Effector memory CD4-positive, alpha-beta T cell (primary cell): ENCODE measurements around the gene UGT1A1.
"Not testable (repeated sequence)": the region's sequence is repeated elsewhere in the genome, so short reads cannot be mapped to it uniquely, and the experiment has no call there.

Experiments used
- DNase-seq, 3 donors: peaks; one replicate each; pipeline ENCODE4 v3.0.0-alpha.2; 2020
- H3K27ac ChIP-seq: 2 replicates; pipeline ENCODE4 v1.7.0; 2013; ENCODE audit warnings: mild to moderate bottlenecking, low read length, moderate library complexity; ENCODE audit not compliant: insufficient read depth, poor library complexity, severe bottlenecking
- H3K27me3 ChIP-seq: replicated peaks from 2 replicates; pipeline ENCODE4 v1.7.0; 2013; ENCODE audit warnings: mild to moderate bottlenecking, low read length; ENCODE audit not compliant: insufficient read depth, control insufficient read depth, poor library complexity, severe bottlenecking
- H3K36me3 ChIP-seq: 2 replicates; pipeline ENCODE4 v1.7.0; 2013; ENCODE audit warnings: mild to moderate bottlenecking, low read length, moderate library complexity; ENCODE audit not compliant: control insufficient read depth, insufficient read depth
- H3K4me1 ChIP-seq: 2 replicates; pipeline ENCODE4 v1.7.0; 2013; ENCODE audit warnings: low read length, mild to moderate bottlenecking; ENCODE audit not compliant: control insufficient read depth, insufficient read depth, poor library complexity, severe bottlenecking
- H3K4me3 ChIP-seq: 2 replicates; pipeline ENCODE4 v1.7.0; 2013; ENCODE audit warnings: low read length, low read depth, mild to moderate bottlenecking; ENCODE audit not compliant: insufficient read depth, poor library complexity, severe bottlenecking
- H3K9me3 ChIP-seq: 2 replicates; pipeline ENCODE4 v1.7.0; 2013; ENCODE audit warnings: mild to moderate bottlenecking, low read length, moderate library complexity; ENCODE audit not compliant: control insufficient read depth

The UGT1A1 gene

GRCh38 chr2:233743464-233744259 is 16.4 kb upstream of the UGT1A1 start:
- Histone ChIP-seq H3K36me3 (no peaks in the 10 kb centered on the region), H3K9me3 (no peaks in the 10 kb centered on the region), H3K4me3 (no peak overlapping the region), H3K27ac (no peak overlapping the region), H3K4me1 (no peaks in the 10 kb centered on the region), H3K27me3 (no peaks in the 10 kb centered on the region)
- no peak for DNase-seq

- Histone ChIP-seq H3K4me3 (no peak overlapping the region), H3K4me1 (no peaks in the 10 kb centered on the region), H3K27me3 (no peaks in the 10 kb centered on the region), H3K27ac (no peak overlapping the region), H3K9me3 (no peaks in the 10 kb centered on the region), H3K36me3 (no peaks in the 10 kb centered on the region)
- no peak for DNase-seq
Observed at GRCh38 chr2:233745073-233745755, 14.9 kb upstream of the UGT1A1 start.

- H3K4me1 ChIP-seq, H3K36me3 ChIP-seq, H3K4me3 ChIP-seq, DNase-seq, H3K27me3 ChIP-seq, H3K9me3 ChIP-seq, H3K27ac ChIP-seq: not testable (repeated sequence)
Observed at GRCh38 chr2:233745838-233746237, 14.2 kb upstream of the UGT1A1 start.

- Histone ChIP-seq H3K4me3 (no peak overlapping the region), H3K27me3 (no peaks in the 10 kb centered on the region), H3K36me3 (no peaks in the 10 kb centered on the region), H3K4me1 (no peaks in the 10 kb centered on the region), H3K27ac (no peak overlapping the region), H3K9me3 (no peaks in the 10 kb centered on the region)
- no peak for DNase-seq
Observed at GRCh38 chr2:233746475-233747282, 13.4 kb upstream of the UGT1A1 start.

- H3K4me1 ChIP-seq, result no peaks in the 10 kb centered on the region
- H3K36me3 ChIP-seq, result no peaks in the 10 kb centered on the region
- H3K9me3 ChIP-seq, result no peaks in the 10 kb centered on the region
- DNase-seq, result no peak
- no peaks in the 10 kb centered on the region for H3K27me3 ChIP-seq
- no peak overlapping the region for H3K4me3 ChIP-seq
- H3K27ac ChIP-seq, result no peak overlapping the region
Observed at GRCh38 chr2:233747283-233747544, 12.9 kb upstream of the UGT1A1 start.

GRCh38 chr2:233750689-233751088 is 9.4 kb upstream of the UGT1A1 start:
- H3K4me3 ChIP-seq, H3K36me3 ChIP-seq, H3K27ac ChIP-seq, H3K4me1 ChIP-seq, DNase-seq, H3K9me3 ChIP-seq, H3K27me3 ChIP-seq: not testable (repeated sequence)

GRCh38 chr2:233751212-233752009 is 8.7 kb upstream of the UGT1A1 start:
- H3K27ac ChIP-seq, DNase-seq, H3K4me3 ChIP-seq, H3K27me3 ChIP-seq, H3K36me3 ChIP-seq, H3K9me3 ChIP-seq, H3K4me1 ChIP-seq: not testable (repeated sequence)

GRCh38 chr2:233754872-233755611 is 5.0 kb upstream of the UGT1A1 start:
- DNase-seq, result no peak
- H3K4me3 ChIP-seq, result no peak overlapping the region
- H3K4me1 ChIP-seq, result no peaks in the 10 kb centered on the region
- no peak overlapping the region for H3K27ac ChIP-seq
- H3K9me3 ChIP-seq, result no peaks in the 10 kb centered on the region
- H3K36me3 ChIP-seq, result no peaks in the 10 kb centered on the region
- no peaks in the 10 kb centered on the region for H3K27me3 ChIP-seq

GRCh38 chr2:233756429-233757081 is 3.5 kb upstream of the UGT1A1 start:
- no peaks in the 10 kb centered on the region for H3K9me3 ChIP-seq
- no peaks in the 10 kb centered on the region for H3K4me1 ChIP-seq
- no peak overlapping the region for H3K27ac ChIP-seq
- no peaks in the 10 kb centered on the region for H3K27me3 ChIP-seq
- no peak for DNase-seq
- H3K4me3 ChIP-seq, result no peak overlapping the region
- H3K36me3 ChIP-seq, result no peaks in the 10 kb centered on the region
